ENCODE data around the gene NCAM1.

GRCh38 chr11:113289431-113290187 lies 328.4 kb downstream of the NCAM1 start:
- TF ChIP-seq FOXK2 (IDR thresholded peaks at IDR 0.05), result no peak
- no peak for TF ChIP-seq SP1 (IDR thresholded peaks at IDR 0.05)
